Stimulated activated CD4-positive, alpha-beta T cell treated with anti-CD3 and anti-CD28 coated beads, TNF-alpha, amount 100 ng/mL, for 48 hours (primary cell): Measurements from ENCODE around the gene MAP4K4.

ENCODE experiments used
- DNase-seq, 3 donors: peaks; one replicate each; pipeline ENCODE4 v3.0.0-alpha.2; 2020; ENCODE audit warnings: low read depth in 3 of 3

Gene MAP4K4

DNA sequence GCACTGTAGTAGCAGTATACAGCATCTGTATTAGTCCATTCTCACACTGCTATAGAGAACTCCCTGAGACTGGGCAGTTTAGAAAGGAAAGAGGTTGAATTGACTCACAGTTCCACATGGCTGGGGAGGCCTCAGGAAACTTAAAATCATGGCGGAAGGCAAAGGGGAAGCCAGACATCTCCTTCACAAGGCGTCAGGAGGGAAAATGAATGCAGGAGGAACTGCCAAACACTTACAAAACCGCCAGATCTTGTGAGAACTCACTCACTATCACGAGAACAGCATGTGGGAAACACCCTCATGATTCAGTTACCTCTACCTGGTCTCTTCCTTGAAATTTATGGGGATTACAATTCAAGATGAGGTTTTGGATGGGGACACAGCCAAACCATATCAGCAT, 25.4 kb downstream of the MAP4K4 start:
- DNase-seq, result no peak

DNA sequence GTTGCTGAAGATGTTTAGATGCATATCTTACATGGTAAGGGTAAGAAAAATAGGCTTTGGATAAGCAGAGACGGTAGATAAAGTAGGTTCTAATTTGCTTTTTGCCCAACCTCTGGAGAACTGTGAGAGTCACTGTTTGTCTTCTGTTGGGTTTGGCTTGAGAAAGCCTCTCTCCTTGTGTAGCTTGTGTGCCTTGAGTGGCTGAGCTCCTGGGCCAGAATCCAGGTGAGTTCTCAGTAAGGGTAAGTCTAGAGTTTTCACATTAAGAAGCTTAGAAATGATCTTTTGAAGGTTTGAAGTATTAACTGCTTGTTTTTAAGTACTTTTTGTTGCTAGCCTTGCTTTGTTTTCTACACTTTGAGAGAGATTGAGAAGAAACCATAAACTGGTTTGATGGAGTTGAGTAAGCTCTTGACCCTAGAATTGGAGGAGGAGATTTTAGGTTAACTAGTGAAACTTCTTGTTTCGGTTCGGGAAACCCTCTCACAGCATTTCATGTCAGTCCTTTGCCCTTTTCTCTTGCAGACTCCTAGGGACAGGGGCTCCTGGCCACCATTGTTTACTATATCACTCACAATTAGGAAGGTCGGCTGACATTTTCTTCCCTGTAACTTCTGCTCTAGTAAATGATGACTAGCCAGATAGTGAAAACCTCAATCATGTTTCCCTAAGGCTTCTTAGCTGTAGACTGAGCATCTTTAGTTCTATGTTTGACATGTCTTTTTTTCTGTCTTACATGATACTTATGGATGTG, 26.0 kb downstream of the MAP4K4 start:
- DNase-seq, result no peak

DNA sequence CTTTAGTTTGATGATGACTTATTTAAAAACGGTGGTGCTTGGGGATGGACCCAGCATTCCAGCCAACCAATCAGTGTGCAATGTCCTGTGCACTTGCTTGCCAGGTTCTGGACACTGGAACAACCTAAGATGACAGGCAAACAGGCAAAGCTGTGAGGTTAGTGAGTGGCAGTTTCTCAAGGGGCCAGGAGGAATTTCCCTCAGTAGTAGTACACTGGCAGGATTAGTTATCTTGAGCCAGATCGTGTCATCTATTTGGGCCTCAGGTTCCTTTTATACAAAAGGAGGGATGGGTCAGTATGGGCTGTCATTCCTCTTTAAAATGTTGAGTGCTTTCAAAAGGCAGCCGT, 26.6 kb downstream of the MAP4K4 start:
- DNase-seq, result no peak

DNA sequence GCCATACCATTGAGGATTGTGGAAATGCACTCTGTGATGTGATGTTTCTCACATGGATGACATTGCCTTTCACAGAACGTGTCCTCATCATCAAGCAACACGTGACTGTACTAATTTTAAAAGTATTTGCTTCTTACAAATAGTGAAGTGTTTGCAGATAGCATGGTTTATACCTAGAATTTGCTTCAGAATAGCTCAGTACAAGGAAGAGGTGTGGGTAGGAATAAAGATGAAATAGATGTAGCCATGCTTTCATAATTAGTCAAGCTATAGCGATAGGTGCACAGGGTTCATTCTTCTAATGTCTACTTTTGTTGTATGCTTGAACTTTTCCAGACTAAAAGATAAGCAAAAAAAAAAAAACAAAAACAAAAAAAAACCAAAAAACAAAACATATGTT, 27.5 kb downstream of the MAP4K4 start:
- no peak for DNase-seq

DNA sequence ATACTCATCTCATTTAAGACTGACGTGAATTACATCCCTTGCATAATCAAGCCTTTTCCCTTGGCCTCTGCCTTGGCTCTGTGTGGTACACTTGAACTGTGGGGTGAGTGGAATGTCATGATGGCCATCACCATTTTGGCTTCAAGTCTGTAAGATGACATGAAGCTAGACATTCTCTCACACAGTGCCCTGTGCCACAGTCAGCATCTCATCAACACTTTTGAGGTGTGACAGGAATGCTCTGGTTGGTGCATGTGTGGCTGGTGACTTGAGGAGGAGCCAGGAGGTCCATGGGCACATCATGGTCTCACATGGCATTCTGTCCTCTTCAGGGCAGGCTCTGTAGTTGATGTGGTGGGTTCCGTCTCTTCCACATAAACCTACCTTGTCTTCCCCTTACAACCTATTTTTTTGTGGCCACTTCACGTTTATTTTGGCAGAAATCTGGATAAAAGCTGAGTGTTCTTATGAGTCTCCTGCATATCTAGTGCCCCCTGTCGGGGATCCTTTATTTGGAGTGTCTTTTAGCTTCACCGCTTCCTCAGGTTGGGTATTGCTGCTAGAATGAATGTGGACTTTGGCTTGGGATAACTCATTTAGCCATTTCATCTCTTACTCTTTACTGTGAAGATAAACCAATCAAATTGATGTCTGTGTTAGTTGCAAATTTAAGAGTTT, 28.1 kb downstream of the MAP4K4 start:
- DNase-seq, result no peak

DNA sequence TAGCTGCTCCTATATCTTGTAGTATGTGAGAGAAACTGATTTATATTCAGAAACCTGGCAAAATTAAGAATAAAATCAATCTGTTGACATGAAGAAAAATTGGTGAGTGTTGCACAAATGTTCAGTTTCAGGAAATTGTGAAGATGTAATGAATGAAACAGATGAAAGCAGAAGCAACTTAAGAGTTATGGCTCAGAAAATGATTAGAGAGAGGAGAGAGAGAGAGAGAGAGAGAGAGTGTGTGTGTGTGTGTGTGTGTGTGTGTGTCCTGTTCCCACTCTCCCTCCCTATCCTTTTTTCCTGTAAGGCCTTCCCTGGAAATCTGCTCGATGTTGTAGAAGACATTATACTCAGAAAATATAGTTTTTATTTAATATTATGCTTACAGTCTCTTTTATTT, 31.4 kb downstream of the MAP4K4 start:
- no peak for DNase-seq

DNA sequence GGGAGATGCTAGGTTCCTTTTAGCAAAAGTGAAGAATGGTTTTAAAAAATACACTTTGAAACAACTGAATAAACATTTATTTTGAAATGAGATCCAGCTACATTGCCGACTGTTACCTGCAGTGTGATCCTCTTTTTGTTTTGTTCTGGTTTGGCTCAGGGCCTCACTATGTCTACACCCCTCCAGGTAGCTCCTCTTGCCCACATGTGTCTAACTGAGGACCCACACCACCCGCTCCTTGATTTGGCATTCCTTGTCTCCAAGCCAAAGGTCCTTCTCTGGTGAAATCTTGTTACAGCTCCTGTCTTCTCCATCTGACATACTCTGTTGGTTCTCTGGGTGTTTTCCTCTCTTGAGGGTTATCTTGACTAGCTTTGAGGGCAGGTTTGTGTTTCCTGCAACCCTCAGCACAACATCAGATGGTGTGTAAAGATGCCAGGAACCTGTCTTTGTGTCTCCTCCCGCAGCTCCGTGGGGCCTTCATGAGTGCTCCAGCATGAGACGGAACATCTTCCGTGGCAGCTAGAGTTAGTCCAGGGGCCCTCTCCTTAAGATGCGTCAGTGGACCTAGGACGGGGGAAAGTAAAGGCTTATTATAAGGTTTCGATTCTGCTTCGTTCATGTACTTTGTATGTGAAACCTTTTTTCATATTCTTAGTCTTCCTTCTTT, 32.1 kb downstream of the MAP4K4 start:
- DNase-seq, result no peak

DNA sequence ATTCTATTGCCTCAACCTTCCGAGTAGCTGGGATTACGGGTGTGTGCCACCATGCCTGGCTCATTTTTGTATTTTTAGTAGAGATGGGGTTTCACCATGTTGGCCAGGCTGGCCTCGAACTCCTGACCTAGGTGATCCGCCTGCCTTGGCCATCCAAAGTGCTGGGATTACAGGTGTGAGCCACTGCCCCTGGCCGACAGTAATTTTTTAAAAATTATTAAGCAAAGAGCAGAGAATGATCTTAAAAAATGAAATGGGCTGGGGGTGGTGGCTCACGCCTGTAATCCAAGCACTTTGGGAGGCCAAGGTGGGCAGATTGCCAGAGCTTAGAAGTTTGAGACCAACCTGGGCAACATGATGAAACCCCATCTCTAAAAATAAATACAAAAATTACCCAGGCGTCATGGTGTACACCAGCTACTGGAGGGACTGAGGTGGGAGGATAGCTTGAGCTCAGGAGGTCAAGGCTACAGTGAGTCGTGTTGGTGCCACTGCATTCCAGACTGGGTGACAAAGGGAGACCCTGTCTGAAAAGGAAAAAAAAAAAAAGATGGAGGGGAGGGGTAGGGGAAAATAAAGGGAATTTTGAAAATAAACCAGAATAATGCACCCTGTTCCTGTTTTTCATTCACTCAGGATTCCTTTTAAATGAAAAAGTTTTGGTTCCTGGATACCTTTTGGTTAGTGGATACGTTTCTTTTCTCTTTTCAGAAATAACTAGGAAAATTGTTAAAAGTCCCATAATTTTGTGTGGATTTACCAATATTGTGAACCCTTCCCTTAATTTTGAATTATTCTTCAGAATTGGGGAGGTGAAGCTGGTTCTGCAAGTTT, 33.9 kb downstream of the MAP4K4 start:
- DNase-seq, result no peak

DNA sequence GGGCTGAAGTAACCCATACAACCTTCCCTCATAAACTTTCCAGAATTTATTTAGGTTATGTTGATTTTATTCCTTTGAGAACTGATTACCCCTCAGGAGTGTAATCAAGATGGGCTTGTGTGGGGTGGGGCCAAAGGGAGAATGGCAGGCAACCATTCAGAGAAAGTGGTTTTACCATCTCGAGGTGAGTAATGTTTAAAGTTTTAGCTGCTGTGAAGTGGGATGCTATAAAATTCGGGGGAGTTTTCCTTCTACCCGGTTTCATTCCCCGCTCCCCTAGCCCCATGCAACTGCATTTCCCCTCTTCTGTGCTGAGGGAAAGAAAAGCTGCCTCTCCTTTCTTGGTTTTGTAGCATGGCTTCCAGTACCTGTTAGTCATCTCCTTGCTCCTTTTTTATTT, 34.7 kb downstream of the MAP4K4 start:
- no peak for DNase-seq

DNA sequence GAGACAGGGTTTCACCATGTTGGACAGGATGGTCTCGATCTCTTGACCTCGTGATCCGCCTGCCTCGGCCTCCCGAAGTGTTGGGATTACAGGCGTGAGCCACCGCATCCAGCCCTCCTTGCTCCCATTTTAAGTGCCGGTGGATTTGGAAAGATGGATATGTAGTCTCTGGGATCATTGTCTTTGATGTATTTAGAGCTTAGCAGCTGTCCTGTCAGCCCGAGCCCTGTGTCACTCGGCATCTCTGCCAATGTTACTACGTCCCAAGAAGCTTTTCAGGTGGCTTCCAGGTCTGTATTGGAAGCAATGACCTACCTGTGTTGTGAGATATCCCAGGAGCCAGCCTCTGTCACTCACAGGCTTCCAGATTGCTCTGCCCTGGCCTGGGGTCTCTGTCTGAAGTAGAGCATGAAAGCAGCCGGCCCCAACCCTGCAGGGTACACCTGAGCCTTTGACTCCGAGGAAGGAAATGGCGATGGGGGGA, 35.3 kb downstream of the MAP4K4 start:
- DNase-seq, result no peak

DNA sequence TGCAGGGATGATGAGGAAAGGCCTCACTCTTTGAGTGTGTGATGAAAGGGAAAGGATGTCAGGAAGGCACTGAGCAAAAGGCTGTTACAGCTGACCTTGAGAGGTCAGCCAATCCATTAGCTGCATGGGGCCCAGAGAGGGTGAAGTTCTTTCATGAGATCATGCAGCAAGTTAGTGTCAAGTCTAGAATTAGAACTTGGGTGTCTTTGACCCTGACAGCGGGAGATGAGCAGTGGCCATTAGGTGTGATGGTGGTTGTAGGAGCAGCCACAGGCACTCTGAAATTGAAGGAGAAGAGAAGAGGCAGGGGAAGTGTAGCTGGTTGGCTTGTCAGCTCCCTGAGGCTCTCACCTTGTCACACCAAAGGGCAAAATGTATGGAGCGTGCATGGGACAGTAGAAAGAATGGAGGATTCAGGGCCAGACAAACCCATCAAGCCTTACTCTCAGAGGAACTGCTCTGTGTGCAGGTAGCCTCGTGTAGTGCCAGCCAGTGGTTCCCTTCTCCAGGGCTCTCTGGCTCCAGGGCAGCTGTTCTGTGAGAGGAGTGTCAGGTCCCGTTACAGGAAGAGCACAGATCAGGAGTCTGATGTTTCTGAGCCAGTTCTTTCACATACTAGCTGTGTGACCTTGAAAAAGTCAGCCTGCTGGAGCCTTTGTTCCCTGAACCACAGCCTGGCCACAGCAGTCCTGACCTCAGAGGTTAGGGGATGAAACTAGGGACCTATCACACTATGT, 35.9 kb downstream of the MAP4K4 start:
- DNase-seq, result no peak

DNA sequence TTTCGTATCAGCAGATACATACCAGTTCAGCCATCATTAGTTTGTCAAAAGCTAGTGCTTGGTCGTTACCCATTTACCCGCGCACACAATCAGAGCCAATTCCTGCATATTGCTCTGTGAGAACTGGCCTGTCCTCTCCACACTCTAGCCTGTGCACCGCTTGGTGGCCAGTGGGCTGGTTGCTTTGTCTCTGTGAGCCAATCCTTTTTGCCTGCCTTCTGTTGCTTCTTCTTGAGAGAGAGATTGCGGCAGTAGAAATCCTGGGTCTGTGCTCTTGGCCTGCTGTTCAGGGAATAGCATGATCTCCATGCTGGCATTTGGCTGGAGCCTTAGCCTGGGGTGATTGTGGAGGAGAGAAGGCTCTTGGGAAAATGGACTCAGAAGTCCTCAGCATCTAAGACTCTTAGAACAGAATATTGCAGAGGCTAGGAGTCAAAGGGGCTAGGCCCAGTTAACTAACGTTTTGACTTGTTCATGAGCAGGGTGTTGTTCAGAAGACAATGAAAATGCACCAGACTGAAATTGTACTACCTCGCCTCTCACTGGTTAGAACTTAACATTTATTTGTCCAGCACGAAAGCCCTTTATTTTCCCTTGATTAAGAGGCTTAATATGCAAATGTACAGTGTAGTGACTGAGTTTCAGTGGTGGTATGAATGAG, 37.1 kb downstream of the MAP4K4 start:
- no peak for DNase-seq

DNA sequence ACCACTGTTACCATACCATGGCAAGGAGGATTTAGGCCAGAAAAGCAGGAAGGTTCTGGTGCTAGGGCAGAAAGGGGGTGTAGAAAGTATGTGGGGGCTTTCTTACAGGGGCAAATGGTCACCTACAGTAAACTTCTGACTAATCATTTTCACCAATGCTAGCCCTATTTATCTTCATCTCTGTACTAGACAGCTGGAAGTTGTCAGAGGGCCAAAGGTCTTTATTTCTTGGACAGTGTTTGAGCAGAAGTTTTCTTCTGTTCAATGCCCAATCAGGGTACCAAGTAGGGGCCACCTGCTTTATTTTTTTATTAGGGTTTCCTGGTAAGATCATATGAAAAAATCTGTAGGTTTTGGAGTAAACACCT, 37.6 kb downstream of the MAP4K4 start:
- no peak for DNase-seq

DNA sequence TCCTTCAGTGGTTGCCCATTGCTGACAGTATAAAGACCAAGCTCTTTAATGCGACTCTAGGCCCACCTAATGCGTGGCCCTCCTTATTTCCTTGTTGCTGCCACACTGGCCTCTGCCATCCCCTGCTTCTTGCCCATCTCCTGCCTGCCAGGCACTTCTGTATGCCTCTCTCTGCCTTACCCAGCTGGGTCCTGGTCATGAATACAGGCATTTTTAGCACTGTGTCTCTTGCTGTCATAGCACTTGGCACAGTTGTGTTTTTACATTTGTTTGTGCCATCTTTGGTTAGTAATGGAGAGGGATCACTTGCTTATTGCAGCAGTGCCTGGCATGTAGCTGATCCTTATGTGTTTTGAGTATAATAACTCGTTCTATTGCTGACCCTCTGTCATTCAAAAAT, 38.7 kb downstream of the MAP4K4 start:
- DNase-seq, result no peak

DNA sequence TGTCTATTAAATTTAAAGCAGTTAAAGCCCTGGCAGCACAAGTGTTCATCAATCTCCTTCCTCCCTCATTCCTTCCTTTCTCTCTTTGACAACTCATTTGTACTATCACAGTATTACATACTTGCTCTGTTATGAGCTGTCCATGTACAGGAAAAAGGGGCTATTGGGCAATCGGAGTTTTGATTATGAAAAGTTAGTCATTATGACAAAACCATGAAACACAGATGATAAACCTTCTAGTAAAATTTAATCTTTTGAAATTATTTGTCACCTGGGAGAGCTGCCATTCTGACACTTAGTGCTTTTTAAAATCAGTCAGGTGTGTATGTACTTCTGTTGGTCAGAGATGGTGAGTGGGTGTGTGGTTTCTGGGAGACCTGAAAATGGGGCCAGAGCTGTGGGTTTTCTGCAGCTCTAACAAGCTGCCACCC, 39.4 kb downstream of the MAP4K4 start:
- DNase-seq, result peak in 2 of 3 donors; percentile 43 to 55

DNA sequence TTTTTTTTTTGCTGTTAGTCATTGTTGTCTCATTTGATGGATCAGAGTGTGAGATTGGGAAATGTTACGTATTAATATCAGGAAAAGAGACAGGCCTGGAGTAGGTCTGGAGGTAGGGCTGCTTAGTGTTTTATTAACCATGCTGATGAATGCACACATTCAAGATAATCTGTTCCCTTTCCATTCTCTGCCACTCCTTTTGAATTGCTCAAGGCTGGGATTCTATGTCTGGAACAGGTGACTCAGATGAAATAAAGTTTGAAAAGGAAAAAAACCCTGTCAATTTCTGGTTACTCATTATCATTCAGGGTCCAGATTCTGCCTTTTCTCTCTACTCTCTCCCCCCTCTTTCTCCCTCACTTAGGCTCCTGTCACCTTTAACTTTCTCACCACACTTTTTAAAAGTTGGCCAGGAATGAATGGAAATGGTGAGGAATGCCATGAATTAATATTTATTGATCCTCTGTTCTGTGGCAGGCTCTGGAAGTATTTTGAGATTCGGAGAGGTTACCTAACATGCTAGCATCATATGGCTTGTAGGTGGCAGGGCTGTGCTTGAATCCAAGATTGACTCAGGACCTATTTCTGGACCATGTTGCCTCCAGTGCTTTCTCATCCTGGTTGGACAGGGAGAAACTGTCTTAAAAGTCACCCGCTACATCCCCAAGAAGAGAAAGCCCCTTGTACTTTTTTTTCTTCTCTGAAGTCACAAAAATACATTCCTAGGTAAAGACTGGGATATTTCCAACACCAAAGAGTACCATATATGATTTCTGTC, 40.2 kb downstream of the MAP4K4 start:
- DNase-seq, result no peak

DNA sequence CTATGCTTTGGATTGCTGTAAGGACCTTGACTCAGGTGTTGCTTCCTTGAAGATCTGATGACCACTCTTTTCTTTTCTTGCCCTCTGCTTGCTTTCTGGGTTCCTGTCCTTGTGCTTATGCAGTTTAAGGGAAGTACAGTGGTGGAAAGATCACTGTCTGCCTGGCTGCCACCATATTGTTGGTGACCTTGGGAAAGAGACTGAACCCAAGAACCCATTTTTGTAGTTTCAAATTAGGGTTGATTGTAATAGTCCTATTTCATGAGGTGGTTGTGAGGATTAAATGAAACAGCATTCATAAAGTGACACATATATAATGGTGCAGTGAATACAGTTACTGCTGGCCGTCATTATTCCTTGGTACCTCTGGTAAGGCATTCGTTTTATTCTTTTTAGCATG, 41.1 kb downstream of the MAP4K4 start:
- DNase-seq, result no peak

DNA sequence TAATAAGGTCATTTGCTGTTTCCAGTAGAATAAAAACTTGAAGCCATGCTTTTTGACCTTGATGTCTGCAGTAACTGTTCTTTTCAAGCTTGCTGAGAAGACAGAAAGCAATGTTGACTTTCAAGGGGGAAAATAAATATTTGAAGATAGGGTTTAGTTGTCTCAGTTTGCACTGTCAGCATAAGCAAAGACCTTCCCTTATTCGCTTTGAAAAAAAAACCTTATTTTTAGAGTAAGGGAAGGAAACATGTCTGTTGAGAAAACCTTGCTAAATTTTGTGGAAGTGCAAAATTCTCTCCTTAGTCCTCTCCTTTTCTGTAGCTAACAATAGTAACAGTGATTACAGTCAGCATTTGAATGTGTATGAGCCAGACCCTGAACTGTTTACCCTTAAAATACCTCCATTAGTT, 43.1 kb downstream of the MAP4K4 start:
- no peak for DNase-seq

DNA sequence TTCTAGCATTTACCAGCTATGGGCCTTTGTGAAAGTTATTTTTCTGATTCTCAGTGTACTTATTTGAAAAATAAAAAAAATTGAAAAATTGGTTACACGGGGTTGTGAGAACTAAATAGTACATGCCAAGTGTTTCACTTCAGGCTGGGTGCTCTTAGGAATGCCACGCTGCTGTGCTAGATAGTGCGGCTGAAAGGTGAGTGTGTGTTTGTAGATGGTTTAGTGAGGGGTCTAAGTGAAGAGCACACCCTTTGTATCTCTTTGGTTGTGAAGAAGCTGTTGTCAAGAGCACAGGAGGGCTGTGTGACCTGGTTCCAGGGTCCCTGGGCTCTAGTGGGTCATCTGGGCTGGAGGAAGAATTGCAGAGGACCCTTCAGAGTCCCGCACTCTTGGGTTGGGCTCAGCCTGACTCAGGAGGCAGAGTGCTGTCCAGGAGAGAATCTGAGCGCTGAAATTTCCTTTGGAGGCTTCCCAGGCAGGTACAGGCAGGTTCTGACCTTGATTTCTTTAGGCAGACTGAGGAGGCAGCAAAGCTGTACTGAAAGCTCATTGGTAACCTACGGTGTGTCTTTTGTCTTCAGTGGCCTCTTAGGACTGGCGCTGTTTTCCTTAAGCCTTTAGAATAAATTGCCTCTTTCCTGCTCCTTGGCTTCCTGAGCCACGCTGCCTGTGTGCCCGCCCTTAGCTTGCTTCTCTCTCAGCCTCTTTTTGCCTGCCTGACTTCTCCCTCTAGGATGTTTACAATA, 44.4 kb downstream of the MAP4K4 start:
- no peak for DNase-seq
